ENCODE measurements around the gene ZCWPW2. TPM values are rescaled to one million over a fixed set of nuclear protein-coding genes. Genes with fewer than 3 reads are reported as not detected.

ZCWPW2 gene
- total and polyA plus RNA-seq, 2 of the 4 experiments (the other 2 are of a cell fraction) = 0.18 to 0.24 TPM

- H3K23ac ChIP-seq (ENCODE audit: low read depth, low read length) = no peak overlapping the region
- no peaks in the 10 kb centered on the region for H3K9me3 ChIP-seq (ENCODE audit: control insufficient read depth, insufficient read depth, low read length)
- ATAC-seq (ENCODE audit: low read depth) (no peak), DNase-seq (no peak)
- no peak overlapping the region for H4K91ac ChIP-seq (ENCODE audit: insufficient read depth, low read depth, low read length)
- H3K79me1 ChIP-seq (ENCODE audit: low read depth in 1 of 2, low read length in 2 of 2) = no peaks in the 10 kb centered on the region
- H2BK20ac ChIP-seq (ENCODE audit: low read depth, low read length) = no peak overlapping the region
- no peak overlapping the region for H2BK15ac ChIP-seq (ENCODE audit: low read depth, low read length)
- no peaks in the 10 kb centered on the region for H3K27me3 ChIP-seq (ENCODE audit: control insufficient read depth, insufficient read depth, low read length)
- H2AFZ ChIP-seq (replicated peaks; ENCODE audit: low read length, poor library complexity) = no peak overlapping the region
- H3K9ac ChIP-seq (ENCODE audit: low read depth, low read length) = no peak overlapping the region
- no peak overlapping the region for H3K4me2 ChIP-seq (ENCODE audit: low read depth, low read length)
- no peak overlapping the region for H3K4me3 ChIP-seq (ENCODE audit: insufficient read depth, low read depth, low read length)
- intact Hi-C loops (cut with micrococcal nuclease) = no loop called here
- H3K4me1 ChIP-seq (ENCODE audit: control insufficient read depth, insufficient read depth, low read length) = no peaks in the 10 kb centered on the region
- H3K36me3 ChIP-seq (ENCODE audit: control insufficient read depth, insufficient read depth, low read length) = no peaks in the 10 kb centered on the region
- no peak overlapping the region for H2BK5ac ChIP-seq (ENCODE audit: low read depth, low read length, poor library complexity, severe bottlenecking)
- no peak overlapping the region for H3K18ac ChIP-seq (ENCODE audit: low read depth, low read length)
- H2AK5ac ChIP-seq (ENCODE audit: low read depth, low read length) = no peak overlapping the region
- H4K20me1 ChIP-seq (ENCODE audit: insufficient read depth, low read length) = no peaks in the 10 kb centered on the region
- H4K8ac ChIP-seq (ENCODE audit: low read depth in 2 of 2, low read length in 2 of 2) = no peak overlapping the region
- ChIA-PET POLR2A (ENCODE audit: unreplicated experiment) (no interaction called here), CTCF (no interaction called here)
- H3K9me1 ChIP-seq (ENCODE audit: insufficient read depth, low read length) = no peaks in the 10 kb centered on the region
- no peak overlapping the region for H4K5ac ChIP-seq (ENCODE audit: low read depth, low read length)
- in situ Hi-C loops (cut with MboI; ENCODE audit: low sequenced_read_pairs) = no loop called here
- H3K27ac ChIP-seq (ENCODE audit: insufficient read depth, low read length) = no peak overlapping the region
- dilution Hi-C loops (cut with HindIII; ENCODE audit: low sequenced_read_pairs, unreplicated experiment) = no loop called here
- no peak overlapping the region for H3K4ac ChIP-seq (ENCODE audit: low read depth, low read length)
- no peak overlapping the region for H2BK120ac ChIP-seq (ENCODE audit: low read depth, low read length)
- BruUV-seq (replicated peaks) = no TSS peak
- TF ChIP-seq RAD21 (IDR thresholded peaks at IDR 0.05; ENCODE audit: low read length) (no peak), CEBPB (IDR thresholded peaks at IDR 0.05; ENCODE audit: low read depth, low read length) (no peak), POLR2A (IDR thresholded peaks at IDR 0.05; ENCODE audit: low read depth, low read length) (no peak), BHLHE40 (IDR thresholded peaks at IDR 0.05; ENCODE audit: low read depth, low read length) (no peak), CHD1 (IDR thresholded peaks at IDR 0.05; ENCODE audit: low read depth, low read length) (no peak), MAFK (IDR thresholded peaks at IDR 0.05; ENCODE audit: low read depth, low read length) (no peak), ELK1 (IDR thresholded peaks at IDR 0.05; ENCODE audit: borderline replicate concordance, low read depth, low read length) (no peak), MXI1 (IDR thresholded peaks at IDR 0.05; ENCODE audit: borderline replicate concordance, low read depth, low read length) (no peak), CTCF (conservative IDR thresholded peaks at IDR 0.05; ENCODE audit: low read depth, low read length) (no peak), SMC3 (IDR thresholded peaks at IDR 0.05; ENCODE audit: low read depth, low read length) (no peak), RFX5 (IDR thresholded peaks at IDR 0.05; ENCODE audit: low read depth, low read length) (no peak), MAZ (IDR thresholded peaks at IDR 0.05; ENCODE audit: borderline replicate concordance, low read depth, low read length) (no peak), USF2 (IDR thresholded peaks at IDR 0.05; ENCODE audit: low read depth, low read length) (no peak)
- H3K14ac ChIP-seq (replicated peaks; ENCODE audit: low read depth, low read length) = no peak overlapping the region
- no peak overlapping the region for H2AK9ac ChIP-seq (replicated peaks; ENCODE audit: low read depth, low read length, poor library complexity)
- H3K56ac ChIP-seq (ENCODE audit: extremely low read depth, insufficient read depth, low read length) = no peak overlapping the region
These were observed 146.8 kb downstream of the ZCWPW2 start for GRCh38 chr3:28495301-28495700.

Data from IMR-90 (cell line).